H9 (cell line): ENCODE measurements around the gene IFITM1. TPM values are rescaled to one million over a fixed set of nuclear protein-coding genes. Genes with fewer than 3 reads are reported as not detected.
"Not testable (repeated sequence)": the region's sequence is repeated elsewhere in the genome, so short reads cannot be mapped to it uniquely, and the experiment has no call there.

Experiments
- DNase-seq: peaks from one replicate; pipeline ENCODE4 v3.0.0-alpha.2; 2017
- H2AFZ ChIP-seq: one replicate; pipeline ENCODE4 v1.6.1; 2013; ENCODE audit warnings: mild to moderate bottlenecking, low read length, control low read depth, moderate library complexity
- H2AK5ac ChIP-seq: 2 replicates; pipeline ENCODE4 v1.6.1; 2013; ENCODE audit warnings: low read length, control low read depth, mixed read lengths; ENCODE audit not compliant: insufficient read length
- H2BK120ac ChIP-seq: one replicate; pipeline ENCODE4 v1.6.1; 2013; ENCODE audit warnings: low read depth, mild to moderate bottlenecking, low read length, control low read depth, inconsistent platforms; ENCODE audit not compliant: poor library complexity, severe bottlenecking
- H2BK12ac ChIP-seq: 2 replicates; pipeline ENCODE4 v1.6.1; 2013; ENCODE audit warnings: low read length, control low read depth, mixed read lengths, low read depth; ENCODE audit not compliant: insufficient read length
- H2BK15ac ChIP-seq: 2 replicates; pipeline ENCODE4 v1.6.1; 2013; ENCODE audit warnings: low read depth, low read length, control low read depth
- H2BK20ac ChIP-seq: one replicate; pipeline ENCODE4 v1.6.1; 2013; ENCODE audit warnings: low read depth, mild to moderate bottlenecking, low read length, control low read depth, inconsistent platforms; ENCODE audit not compliant: poor library complexity, severe bottlenecking
- H2BK5ac ChIP-seq: 2 replicates; pipeline ENCODE4 v1.6.1; 2013; ENCODE audit warnings: low read length, control low read depth, mixed read lengths; ENCODE audit not compliant: insufficient read length
- H3K14ac ChIP-seq: 2 replicates; pipeline ENCODE4 v1.6.1; 2013; ENCODE audit warnings: low read length, control low read depth; ENCODE audit not compliant: insufficient read depth
- H3K18ac ChIP-seq: 2 replicates; pipeline ENCODE4 v1.6.1; 2013; ENCODE audit warnings: low read depth, mild to moderate bottlenecking, mixed read lengths, low read length, control low read depth; ENCODE audit not compliant: insufficient read length
- H3K23ac ChIP-seq: 2 replicates; pipeline ENCODE4 v1.6.1; 2013; ENCODE audit warnings: low read length, control low read depth, mixed read lengths, low read depth; ENCODE audit not compliant: insufficient read length
- H3K23me2 ChIP-seq: 2 replicates; pipeline ENCODE4 v1.6.1; 2013; ENCODE audit warnings: low read depth, mild to moderate bottlenecking, mixed read lengths, low read length, control low read depth; ENCODE audit not compliant: insufficient read length, poor library complexity, severe bottlenecking
- H3K27ac ChIP-seq: 2 replicates; pipeline ENCODE4 v1.5.1; 2013; ENCODE audit warnings: low read length, control low read depth, mixed read lengths, low read depth; ENCODE audit not compliant: insufficient read length
- H3K27me3 ChIP-seq: 2 replicates; pipeline ENCODE4 v1.6.1; 2013; ENCODE audit warnings: low read length, control low read depth, inconsistent platforms; ENCODE audit not compliant: insufficient read depth
- H3K4ac ChIP-seq: 2 replicates; pipeline ENCODE4 v1.6.1; 2013; ENCODE audit warnings: low read depth, mild to moderate bottlenecking, control low read depth, inconsistent platforms, low read length, moderate library complexity
- H3K4me1 ChIP-seq: 2 replicates; pipeline ENCODE4 v1.6.1; 2013; ENCODE audit warnings: low read length, control low read depth, inconsistent platforms; ENCODE audit not compliant: insufficient read depth
- H3K4me2 ChIP-seq: 2 replicates; pipeline ENCODE4 v1.6.1; 2013; ENCODE audit warnings: low read length, control low read depth, mixed read lengths; ENCODE audit not compliant: insufficient read length, insufficient read depth
- H3K56ac ChIP-seq: 2 replicates; pipeline ENCODE4 v1.6.1; 2013; ENCODE audit warnings: low read depth, mild to moderate bottlenecking, mixed read lengths, low read length, control low read depth; ENCODE audit not compliant: insufficient read length
- H3K79me1 ChIP-seq: 2 replicates; pipeline ENCODE4 v1.6.1; 2013; ENCODE audit warnings: low read depth, mild to moderate bottlenecking, moderate library complexity, low read length, control low read depth, inconsistent platforms; ENCODE audit not compliant: insufficient read depth, poor library complexity, severe bottlenecking
- H3K79me2 ChIP-seq: 2 replicates; pipeline ENCODE4 v1.6.1; 2013; ENCODE audit warnings: low read length, control low read depth, inconsistent platforms; ENCODE audit not compliant: insufficient read depth
- H3K9ac ChIP-seq: 2 replicates; pipeline ENCODE4 v1.6.1; 2013; ENCODE audit warnings: low read length, control low read depth, mixed read lengths; ENCODE audit not compliant: insufficient read length; ENCODE audit errors: extremely low read depth
- H3K9me3 ChIP-seq: one replicate; pipeline ENCODE4 v1.6.1; 2013; ENCODE audit warnings: low read depth, low read length, inconsistent platforms; ENCODE audit not compliant: control insufficient read depth
- H3T11ph ChIP-seq: one replicate; pipeline ENCODE4 v1.6.1; 2013; ENCODE audit warnings: mild to moderate bottlenecking, low read length, control low read depth, inconsistent platforms
- H4K20me1 ChIP-seq: one replicate; pipeline ENCODE4 v1.6.1; 2013; ENCODE audit not compliant: control insufficient read depth, insufficient read length, insufficient read depth
- H4K5ac ChIP-seq: 2 replicates; pipeline ENCODE4 v1.6.1; 2013; ENCODE audit warnings: low read depth, mild to moderate bottlenecking, mixed read lengths, low read length, control low read depth; ENCODE audit not compliant: insufficient read length
- H4K8ac ChIP-seq: replicated peaks from 2 replicates; pipeline ENCODE4 v1.6.1; 2013; ENCODE audit warnings: low read length, control low read depth, mixed read lengths, low read depth; ENCODE audit not compliant: insufficient read length
- H4K91ac ChIP-seq: 2 replicates; pipeline ENCODE4 v1.6.1; 2013; ENCODE audit warnings: low read depth, mild to moderate bottlenecking, moderate library complexity, mixed read lengths, low read length, control low read depth; ENCODE audit not compliant: insufficient read length
- H3K27ac Mint-ChIP-seq, 3 experiments: 2 replicates in 2 of 3; 3 replicates in 1 of 3; pipeline ENCODE4 v1.8.0; 2020 to 2021; ENCODE audit warnings: mixed read lengths in 3 of 3, mild to moderate bottlenecking in 1 of 3, moderate library complexity in 1 of 3
- H3K27me3 Mint-ChIP-seq: 2 replicates; pipeline ENCODE4 v1.8.0; 2021; ENCODE audit warnings: low read depth, mild to moderate bottlenecking, moderate library complexity, mixed read lengths
- H3K36me3 Mint-ChIP-seq, 3 experiments: 2 replicates in 2 of 3; 3 replicates in 1 of 3; pipeline ENCODE4 v1.8.0; 2020 to 2021; ENCODE audit warnings: low read depth in 3 of 3, mixed read lengths in 3 of 3; ENCODE audit not compliant: insufficient read depth in 1 of 3
- H3K4me1 Mint-ChIP-seq, 2 experiments: 2 replicates each; pipeline ENCODE4 v1.8.0; 2020; ENCODE audit warnings: mixed read lengths in 2 of 2
- H3K4me3 Mint-ChIP-seq, 2 experiments: 2 replicates in 1 of 2; 3 replicates in 1 of 2; pipeline ENCODE4 v1.8.0; 2020 to 2021; ENCODE audit warnings: mild to moderate bottlenecking in 2 of 2, mixed read lengths in 2 of 2, moderate library complexity in 1 of 2
- H3K9me3 Mint-ChIP-seq, 2 experiments: 2 replicates in 1 of 2; 3 replicates in 1 of 2; pipeline ENCODE4 v1.8.0; 2020; ENCODE audit warnings: mild to moderate bottlenecking in 2 of 2, mixed read lengths in 2 of 2, moderate library complexity in 1 of 2
- WGBS: extraction: QIAGEN DNeasy Blood & Tissue Kit; methylation state at CpG from one replicate; pipeline ENCODE4 v1.1.7; 2013; ENCODE audit warnings: missing lambda C conversion rate, low lambda C conversion rate, mixed read lengths; ENCODE audit not compliant: insufficient read length; ENCODE audit errors: extremely low coverage; 5-methylcytosine and 5-hydroxymethylcytosine counted together
- total RNA-seq: library from RNA; stranded (reverse); gene quantifications from 2 replicates; pipeline ENCODE4 v1.2.1, GENCODE V29; 2021

IFITM1 gene
- total RNA-seq, 1 experiment from 2014 or later: 500 TPM

- peak within 1 kb of the TSS; percentile 50; the same call in 1 of the 2 replicates for H3K14ac ChIP-seq
- H3K4ac ChIP-seq: peak within 1 kb of the TSS; percentile 62; the same call in 1 of the 2 replicates
- not testable (repeated sequence) for H3K27me3 ChIP-seq, H3K9ac ChIP-seq, H3K23ac ChIP-seq, H3K9me3 ChIP-seq, H4K20me1 ChIP-seq, H3K79me2 ChIP-seq, H4K8ac ChIP-seq, H3T11ph ChIP-seq, H2AFZ ChIP-seq, H3K36me3 Mint-ChIP-seq, H2BK20ac ChIP-seq, H4K5ac ChIP-seq, H3K23me2 ChIP-seq, H2BK5ac ChIP-seq, H3K27ac ChIP-seq, H2BK120ac ChIP-seq, H3K27me3 Mint-ChIP-seq, H2BK15ac ChIP-seq, H3K79me1 ChIP-seq, H3K9me3 Mint-ChIP-seq, H3K56ac ChIP-seq
- H3K27ac Mint-ChIP-seq: peak within 1 kb of the TSS; percentile 85 to 98 (median 97)
- peak within 1 kb of the TSS; percentile 87 to 91 for H3K4me3 Mint-ChIP-seq
- peak within 1 kb of the TSS; percentile 25 for H3K4me2 ChIP-seq
- H3K4me1 Mint-ChIP-seq: peaks cover 62 to 69% of the 10 kb centered on the region in 2 experiments
- no CpG with 5 or more reads among the region's 28 CpGs for WGBS
- H3K4me1 ChIP-seq: peaks cover 21% of the 10 kb centered on the region; the same call in 1 of the 2 replicates
- peak within 1 kb of the TSS; percentile 99 for H2BK12ac ChIP-seq
- peak within 1 kb of the TSS; percentile 92 for H4K91ac ChIP-seq
- DNase-seq: peak; percentile 79
- peak within 1 kb of the TSS; percentile 47 for H3K18ac ChIP-seq
- peak within 1 kb of the TSS; percentile 34 for H2AK5ac ChIP-seq
These were observed 5.8 kb upstream of the IFITM1 start, which contains the start of gene IFITM2 for GRCh38 chr11:307766-308708. TSS of gene IFITM2 (plus strand) at chr11:307816. CDS start at chr11:308193, 377 bp downstream.

GRCh38 chr11:308740-309665, 4.8 kb upstream of the IFITM1 start:
- H3K18ac ChIP-seq, H2BK12ac ChIP-seq, H2BK20ac ChIP-seq, H3K27me3 Mint-ChIP-seq, H3K23ac ChIP-seq, H2BK5ac ChIP-seq, H4K5ac ChIP-seq, H3K27ac ChIP-seq, H2BK15ac ChIP-seq, DNase-seq, H3K79me2 ChIP-seq, H2AFZ ChIP-seq, H3K4ac ChIP-seq, H3K14ac ChIP-seq, H3K9ac ChIP-seq, H3K27ac Mint-ChIP-seq, H3K36me3 Mint-ChIP-seq, H3T11ph ChIP-seq, H4K8ac ChIP-seq, H3K9me3 Mint-ChIP-seq, H4K20me1 ChIP-seq, H3K79me1 ChIP-seq, H4K91ac ChIP-seq, H3K27me3 ChIP-seq, H2BK120ac ChIP-seq, H3K9me3 ChIP-seq, H2AK5ac ChIP-seq, H3K56ac ChIP-seq: not testable (repeated sequence)
- H3K4me1 ChIP-seq: peaks cover 21% of the 10 kb centered on the region; the same call in 1 of the 2 replicates
- H3K4me1 Mint-ChIP-seq: peaks cover 63 to 71% of the 10 kb centered on the region in 2 experiments
- H3K4me2 ChIP-seq: peak overlapping the region; percentile 68
- H3K23me2 ChIP-seq: peaks cover 10% of the 10 kb centered on the region
- no CpG with 5 or more reads among the region's 24 CpGs for WGBS
- H3K4me3 Mint-ChIP-seq: peak overlapping the region; percentile 87 to 91
